Keratinocyte (primary cell): ENCODE measurements around the gene LZTR1.

Source experiments
- EZH2 ChIP-seq: IDR thresholded peaks from one replicate; pipeline ENCODE4 v1.6.1; 2012; ENCODE audit warnings: inconsistent platforms, mild to moderate bottlenecking, low read length, moderate library complexity
- TF ChIP-seq, protein P1 (sequence below), 3 experiments: IDR thresholded peaks in 1 of 3; conservative IDR thresholded peaks in 1 of 3; optimal IDR thresholded peaks in 1 of 3; 2 replicates in 2 of 3; 3 replicates in 1 of 3; pipeline versions ENCODE3 to v1.5.1; 2011; ENCODE audit warnings: low read length in 3 of 3, mild to moderate bottlenecking in 3 of 3, moderate library complexity in 2 of 3, control low read depth in 1 of 3, inconsistent platforms in 1 of 3; ENCODE audit not compliant: insufficient read depth in 2 of 3; ENCODE audit errors: extremely low read depth in 1 of 3

DNA sequence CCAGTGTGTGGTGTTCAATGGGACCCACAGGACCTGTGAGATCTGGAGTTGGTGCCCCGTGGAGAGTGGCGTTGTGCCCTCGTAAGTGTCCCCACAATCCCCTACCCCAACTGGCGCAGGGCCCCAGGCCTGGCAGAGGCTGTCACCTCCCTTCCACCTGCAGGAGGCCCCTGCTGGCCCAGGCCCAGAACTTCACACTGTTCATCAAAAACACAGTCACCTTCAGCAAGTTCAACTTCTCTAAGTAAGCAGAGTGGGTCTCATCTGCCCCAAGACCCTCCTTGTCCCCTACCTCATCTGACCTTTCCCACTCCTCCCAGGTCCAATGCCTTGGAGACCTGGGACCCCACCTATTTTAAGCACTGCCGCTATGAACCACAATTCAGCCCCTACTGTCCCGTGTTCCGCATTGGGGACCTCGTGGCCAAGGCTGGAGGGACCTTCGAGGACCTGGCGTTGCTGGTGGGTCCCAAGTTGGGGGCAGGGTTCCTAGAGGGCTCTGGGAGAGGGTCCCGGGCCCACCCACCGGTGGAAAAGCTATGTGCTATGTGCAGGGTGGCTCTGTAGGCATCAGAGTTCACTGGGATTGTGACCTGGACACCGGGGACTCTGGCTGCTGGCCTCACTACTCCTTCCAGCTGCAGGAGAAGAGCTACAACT, 41.0 kb downstream of the LZTR1 start:
- TF ChIP-seq, protein P1, sequence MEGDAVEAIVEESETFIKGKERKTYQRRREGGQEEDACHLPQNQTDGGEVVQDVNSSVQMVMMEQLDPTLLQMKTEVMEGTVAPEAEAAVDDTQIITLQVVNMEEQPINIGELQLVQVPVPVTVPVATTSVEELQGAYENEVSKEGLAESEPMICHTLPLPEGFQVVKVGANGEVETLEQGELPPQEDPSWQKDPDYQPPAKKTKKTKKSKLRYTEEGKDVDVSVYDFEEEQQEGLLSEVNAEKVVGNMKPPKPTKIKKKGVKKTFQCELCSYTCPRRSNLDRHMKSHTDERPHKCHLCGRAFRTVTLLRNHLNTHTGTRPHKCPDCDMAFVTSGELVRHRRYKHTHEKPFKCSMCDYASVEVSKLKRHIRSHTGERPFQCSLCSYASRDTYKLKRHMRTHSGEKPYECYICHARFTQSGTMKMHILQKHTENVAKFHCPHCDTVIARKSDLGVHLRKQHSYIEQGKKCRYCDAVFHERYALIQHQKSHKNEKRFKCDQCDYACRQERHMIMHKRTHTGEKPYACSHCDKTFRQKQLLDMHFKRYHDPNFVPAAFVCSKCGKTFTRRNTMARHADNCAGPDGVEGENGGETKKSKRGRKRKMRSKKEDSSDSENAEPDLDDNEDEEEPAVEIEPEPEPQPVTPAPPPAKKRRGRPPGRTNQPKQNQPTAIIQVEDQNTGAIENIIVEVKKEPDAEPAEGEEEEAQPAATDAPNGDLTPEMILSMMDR (optimal IDR thresholded peaks at IDR 0.05 in 1 of 3, IDR thresholded peaks at IDR 0.05 in 1 of 3, conservative IDR thresholded peaks at IDR 0.05 in 1 of 3; ENCODE audit: extremely low read depth in 1 of 3, insufficient read depth in 2 of 3, low read length in 3 of 3): peak in 1 of 3 experiments; percentile 26
- no peak for TF ChIP-seq EZH2
